Hematopoietic multipotent progenitor cell (in vitro differentiated cells): ENCODE measurements around the gene SUV39H2. TPM values are rescaled to one million over a fixed set of nuclear protein-coding genes. Genes with fewer than 3 reads are reported as not detected.
"Not testable (repeated sequence)": the region's sequence is repeated elsewhere in the genome, so short reads cannot be mapped to it uniquely, and the experiment has no call there.

Source experiments
- DNase-seq, 3 donors: peaks; one replicate each; pipeline ENCODE4 v3.0.0-alpha.2; 2011 to 2015; ENCODE audit warnings: low read depth in 2 of 3, low spot score in 2 of 3
- total RNA-seq: library from RNA; depleted of rRNA; stranded (reverse); fragments of >200 nt; gene quantifications from one replicate; pipeline ENCODE4 v1.2.3, GENCODE V29; 2012

The SUV39H2 gene
- 4.8 TPM for total RNA-seq

- peak; percentile 81 to 96 (median 93) for DNase-seq
Measured at GRCh38 chr10:14878266-14879123, at the start of gene SUV39H2. TSS of gene SUV39H2 (plus strand) at chr10:14878866. CDS start at chr10:14878889, 23 bp downstream.

- DNase-seq = no peak
Measured at GRCh38 chr10:14833106-14833505, 45.6 kb upstream of the SUV39H2 start.

- DNase-seq = no peak
Measured at GRCh38 chr10:14836208-14836607, 42.5 kb upstream of the SUV39H2 start.

GRCh38 chr10:14837003-14837756 is 41.5 kb upstream of the SUV39H2 start:
- DNase-seq = no peak

- DNase-seq = peak; percentile 99 to 100 (median 100)
Measured at GRCh38 chr10:14837757-14838581, 40.7 kb upstream of the SUV39H2 start, which contains the start of the genes CDNF, HSPA14 and MSANTD7. TSS of gene CDNF (minus strand) at chr10:14838037. CDS start at chr10:14837946, 91 bp downstream. TSS of gene HSPA14 (plus strand) at chr10:14838306. CDS start at chr10:14838403, 97 bp downstream. TSS of gene MSANTD7 (plus strand) at chr10:14838306. CDS start at chr10:14842285, 3,979 bp downstream.

- DNase-seq = peak in 2 of 3 donors; percentile 17 to 21
Measured at GRCh38 chr10:14838582-14839304, 39.9 kb upstream of the SUV39H2 start.

- no peak for DNase-seq
Measured at GRCh38 chr10:14839305-14839695, 39.4 kb upstream of the SUV39H2 start.

- no peak for DNase-seq
Measured at GRCh38 chr10:14840178-14840577, 38.5 kb upstream of the SUV39H2 start.

- no peak for DNase-seq
Measured at GRCh38 chr10:14843327-14843988, 35.2 kb upstream of the SUV39H2 start.

GRCh38 chr10:14844948-14845347 is 33.7 kb upstream of the SUV39H2 start:
- no peak for DNase-seq

- DNase-seq = no peak
Measured at GRCh38 chr10:14852236-14852635, 26.4 kb upstream of the SUV39H2 start.

- DNase-seq = no peak
Measured at GRCh38 chr10:14855453-14855852, 23.2 kb upstream of the SUV39H2 start.

GRCh38 chr10:14858338-14858960 is 20.2 kb upstream of the SUV39H2 start:
- DNase-seq = no peak

GRCh38 chr10:14859043-14859442 is 19.6 kb upstream of the SUV39H2 start:
- DNase-seq = no peak

GRCh38 chr10:14859775-14860174 is 18.9 kb upstream of the SUV39H2 start:
- no peak for DNase-seq

- DNase-seq = no peak
Measured at GRCh38 chr10:14860791-14861190, 17.9 kb upstream of the SUV39H2 start.

GRCh38 chr10:14864466-14864865 is 14.2 kb upstream of the SUV39H2 start:
- not testable (repeated sequence) for DNase-seq

- DNase-seq = not testable (repeated sequence)
Measured at GRCh38 chr10:14864871-14865270, 13.8 kb upstream of the SUV39H2 start.
